IPS-18a (cell line): ENCODE measurements around the gene RIMS3.

ENCODE experiments used
- H3K27ac ChIP-seq: one replicate; pipeline ENCODE4 v1.5.1; 2013; ENCODE audit warnings: low read length
- H3K27me3 ChIP-seq: one replicate; pipeline ENCODE4 v1.6.1; 2013; ENCODE audit warnings: mild to moderate bottlenecking, low read length; ENCODE audit not compliant: control insufficient read depth, insufficient read depth
- H3K36me3 ChIP-seq: one replicate; pipeline ENCODE4 v1.6.1; 2013; ENCODE audit warnings: low read depth, low read length; ENCODE audit not compliant: control insufficient read depth
- H3K4me1 ChIP-seq: one replicate; pipeline ENCODE4 v1.6.1; 2013; ENCODE audit warnings: low read depth, low read length; ENCODE audit not compliant: control insufficient read depth
- H3K4me3 ChIP-seq: one replicate; pipeline ENCODE4 v1.5.1; 2013; ENCODE audit warnings: low read length
- H3K9ac ChIP-seq: one replicate; pipeline ENCODE4 v1.6.1; 2013; ENCODE audit warnings: mild to moderate bottlenecking, low read length, moderate library complexity
- H3K9me3 ChIP-seq: one replicate; pipeline ENCODE4 v1.6.1; 2013; ENCODE audit warnings: low read depth, low read length; ENCODE audit not compliant: control insufficient read depth

Gene RIMS3

GRCh38 chr1:40665335-40666171, at the start of gene RIMS3:
TSS of gene RIMS3 (minus strand) at chr1:40665682. CDS start at chr1:40641925, 23,757 bp downstream.
- Histone ChIP-seq H3K9me3 (no peaks in the 10 kb centered on the region), H3K27ac (no peak within 1 kb of the TSS), H3K36me3 (no peaks in the 10 kb centered on the region), H3K4me1 (peaks cover 28% of the 10 kb centered on the region), H3K9ac (peak within 1 kb of the TSS; percentile 24), H3K27me3 (no peaks in the 10 kb centered on the region), H3K4me3 (peak within 1 kb of the TSS; percentile 81)

GRCh38 chr1:40712997-40713396, 47.5 kb upstream of the RIMS3 start:
- Histone ChIP-seq H3K4me3 (no peak overlapping the region), H3K27me3 (no peaks in the 10 kb centered on the region), H3K36me3 (peaks cover 13% of the 10 kb centered on the region), H3K9me3 (no peaks in the 10 kb centered on the region), H3K4me1 (peaks cover 16% of the 10 kb centered on the region), H3K27ac (no peak overlapping the region), H3K9ac (no peak overlapping the region)

- Histone ChIP-seq H3K4me3 (peak overlapping the region; percentile 93), H3K27ac (no peak overlapping the region), H3K4me1 (peaks cover 16% of the 10 kb centered on the region), H3K27me3 (no peaks in the 10 kb centered on the region), H3K9me3 (no peaks in the 10 kb centered on the region), H3K36me3 (peaks cover 13% of the 10 kb centered on the region), H3K9ac (no peak overlapping the region)
Measured at GRCh38 chr1:40712405-40712944, 47.0 kb upstream of the RIMS3 start.

GRCh38 chr1:40711465-40712404, 46.3 kb upstream of the RIMS3 start:
- peak overlapping the region; percentile 93 for H3K4me3 ChIP-seq
- H3K27ac ChIP-seq, result no peak overlapping the region
- H3K27me3 ChIP-seq, result no peaks in the 10 kb centered on the region
- peak overlapping the region; percentile 14 for H3K9ac ChIP-seq
- H3K9me3 ChIP-seq, result no peaks in the 10 kb centered on the region
- H3K36me3 ChIP-seq, result peaks cover 13% of the 10 kb centered on the region
- peaks cover 16% of the 10 kb centered on the region for H3K4me1 ChIP-seq

- Histone ChIP-seq H3K4me3 (peak overlapping the region; percentile 93), H3K9ac (peak overlapping the region; percentile 93), H3K4me1 (peaks cover 16% of the 10 kb centered on the region), H3K27ac (no peak overlapping the region), H3K27me3 (no peaks in the 10 kb centered on the region), H3K36me3 (peaks cover 13% of the 10 kb centered on the region), H3K9me3 (no peaks in the 10 kb centered on the region)
Measured at GRCh38 chr1:40710581-40711315, 45.3 kb upstream of the RIMS3 start.

- Histone ChIP-seq H3K27ac (peak overlapping the region; percentile 95), H3K4me1 (peaks cover 19% of the 10 kb centered on the region), H3K4me3 (peak overlapping the region; percentile 93), H3K27me3 (no peaks in the 10 kb centered on the region), H3K9me3 (no peaks in the 10 kb centered on the region), H3K9ac (peak overlapping the region; percentile 93), H3K36me3 (peaks cover 13% of the 10 kb centered on the region)
Measured at GRCh38 chr1:40709802-40710278, 44.4 kb upstream of the RIMS3 start.

GRCh38 chr1:40709100-40709801, 43.8 kb upstream of the RIMS3 start:
- H3K9ac ChIP-seq, result peak overlapping the region; percentile 93
- H3K27ac ChIP-seq, result peak overlapping the region; percentile 95
- H3K27me3 ChIP-seq, result no peaks in the 10 kb centered on the region
- peak overlapping the region; percentile 93 for H3K4me3 ChIP-seq
- peaks cover 13% of the 10 kb centered on the region for H3K36me3 ChIP-seq
- H3K4me1 ChIP-seq, result peaks cover 20% of the 10 kb centered on the region
- H3K9me3 ChIP-seq, result no peaks in the 10 kb centered on the region

- Histone ChIP-seq H3K9me3 (no peaks in the 10 kb centered on the region), H3K36me3 (peaks cover 8% of the 10 kb centered on the region), H3K27me3 (no peaks in the 10 kb centered on the region), H3K27ac (peak overlapping the region; percentile 95), H3K4me1 (peaks cover 20% of the 10 kb centered on the region), H3K9ac (peak overlapping the region; percentile 93), H3K4me3 (peak overlapping the region; percentile 93)
Measured at GRCh38 chr1:40708750-40709099, 43.2 kb upstream of the RIMS3 start.

GRCh38 chr1:40706626-40707025, 41.1 kb upstream of the RIMS3 start:
- Histone ChIP-seq H3K36me3 (no peaks in the 10 kb centered on the region), H3K9ac (no peak overlapping the region), H3K4me3 (no peak overlapping the region), H3K9me3 (no peaks in the 10 kb centered on the region), H3K27me3 (no peaks in the 10 kb centered on the region), H3K4me1 (peaks cover 13% of the 10 kb centered on the region), H3K27ac (no peak overlapping the region)

- no peaks in the 10 kb centered on the region for H3K36me3 ChIP-seq
- no peak overlapping the region for H3K4me3 ChIP-seq
- no peaks in the 10 kb centered on the region for H3K27me3 ChIP-seq
- H3K27ac ChIP-seq, result no peak overlapping the region
- H3K9me3 ChIP-seq, result no peaks in the 10 kb centered on the region
- H3K4me1 ChIP-seq, result peaks cover 9% of the 10 kb centered on the region
- no peak overlapping the region for H3K9ac ChIP-seq
Measured at GRCh38 chr1:40704817-40705733, 39.6 kb upstream of the RIMS3 start.
